ENCODE results near the gene USP30.

USP30 gene

DNA sequence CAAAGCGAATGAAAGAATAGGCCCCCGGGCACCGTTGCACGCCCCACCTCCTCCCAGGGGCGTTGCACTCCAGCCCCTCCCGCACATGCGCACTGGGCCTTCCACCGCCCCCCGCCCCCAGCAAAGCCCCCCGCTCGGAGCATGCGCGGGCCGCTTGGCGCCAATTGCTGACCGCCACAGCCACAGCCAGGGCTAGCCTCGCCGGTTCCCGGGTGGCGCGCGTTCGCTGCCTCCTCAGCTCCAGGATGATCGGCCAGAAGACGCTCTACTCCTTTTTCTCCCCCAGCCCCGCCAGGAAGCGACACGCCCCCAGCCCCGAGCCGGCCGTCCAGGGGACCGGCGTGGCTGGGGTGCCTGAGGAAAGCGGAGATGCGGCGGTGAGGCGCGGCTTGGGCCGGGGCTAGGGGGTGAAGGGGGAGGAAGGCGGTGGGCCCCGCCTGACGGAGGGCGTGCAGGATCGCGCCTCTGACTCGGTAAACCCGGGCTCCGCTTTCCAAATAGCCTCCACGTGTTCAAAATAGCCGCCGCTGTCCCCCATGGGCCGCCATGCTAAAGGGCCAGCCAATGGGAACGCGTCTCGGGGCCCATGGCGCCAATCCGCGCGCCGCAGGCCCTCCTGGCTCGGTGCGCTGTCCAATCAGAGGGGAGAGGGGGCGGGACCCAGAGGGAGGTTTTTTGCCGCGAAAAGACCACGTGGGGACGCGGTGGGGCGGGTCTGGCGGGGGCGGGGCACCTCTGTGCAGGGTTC, 45.2 kb downstream of the USP30 start, which contains the start of gene UNG:
Gene UNG (plus strand): TSS at position 163 of the 748 bp plus-strand sequence. CDS start 83 bp downstream, at position 246.
- DNase-seq (ENCODE audit: low read depth in 2 of 2, low spot score in 1 of 2) = peak; percentile 95

GRCh38 chr12:109098183-109098604, 45.8 kb downstream of the USP30 start:
- DNase-seq (ENCODE audit: low read depth in 2 of 2, low spot score in 1 of 2) = no peak

DNA sequence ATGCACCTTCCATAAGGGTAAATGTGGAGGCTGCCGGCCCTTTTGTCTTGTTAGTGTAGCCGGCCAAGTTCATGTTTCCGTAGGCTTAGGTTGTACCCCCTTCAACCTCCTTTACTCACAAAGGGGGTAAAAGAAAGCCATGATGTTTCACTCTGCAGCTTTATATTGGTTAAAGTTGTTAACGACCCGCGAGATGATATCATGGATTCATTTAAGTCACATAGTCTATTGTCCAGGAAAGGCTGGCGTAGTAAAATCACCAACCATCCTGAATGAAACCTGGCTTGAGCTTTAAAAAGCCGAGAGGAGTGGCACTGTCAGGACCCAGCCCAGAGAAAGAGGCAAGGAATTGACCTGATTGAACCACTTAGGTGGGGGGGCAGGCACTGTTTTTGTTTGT, 46.3 kb downstream of the USP30 start:
- DNase-seq (ENCODE audit: low read depth in 2 of 2, low spot score in 1 of 2) = no peak

- no peak for DNase-seq (ENCODE audit: low read depth in 2 of 2, low spot score in 1 of 2)
Observed at GRCh38 chr12:109099431-109100020, 47.1 kb downstream of the USP30 start.

DNA sequence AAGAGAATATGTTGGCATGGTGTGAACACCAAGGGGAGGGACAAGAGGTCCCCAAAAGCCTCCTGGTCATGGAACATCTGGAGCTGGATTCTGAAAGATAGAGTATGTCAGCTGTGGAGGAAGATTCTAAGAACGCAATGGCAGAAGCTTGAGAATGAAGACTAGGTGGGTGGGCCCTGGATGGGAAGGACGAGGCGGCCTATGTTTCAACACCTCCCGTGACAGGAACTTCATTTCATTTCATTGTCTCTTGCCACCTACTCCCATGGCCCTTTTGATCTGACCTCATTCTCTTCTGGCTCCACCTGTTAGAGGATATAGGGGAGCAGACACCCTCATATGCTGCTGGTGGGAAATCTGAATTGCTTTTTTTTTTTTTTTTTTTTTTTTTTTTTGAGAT, 48.4 kb downstream of the USP30 start:
- DNase-seq (ENCODE audit: low read depth in 2 of 2, low spot score in 1 of 2) = no peak

DNA sequence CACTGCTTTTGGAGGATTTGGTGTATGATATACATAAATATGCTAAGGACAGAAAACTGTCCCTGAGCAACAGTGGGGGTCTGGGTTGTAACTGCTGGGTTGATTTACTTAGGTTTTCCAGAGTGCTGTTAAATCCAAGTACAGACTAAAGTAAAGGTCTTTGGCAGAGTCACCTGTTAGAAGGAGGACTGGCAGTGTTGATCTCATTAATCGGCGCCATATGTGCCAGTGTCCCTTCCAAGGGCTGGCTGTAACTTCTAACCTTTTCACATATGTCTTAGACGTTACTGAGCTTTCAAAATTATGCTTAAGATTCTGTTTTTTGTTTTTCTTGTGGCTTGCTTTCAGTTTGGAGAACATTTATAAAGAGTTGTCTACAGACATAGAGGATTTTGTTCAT, 50.1 kb downstream of the USP30 start:
- DNase-seq (ENCODE audit: low read depth in 2 of 2, low spot score in 1 of 2) = no peak

- no peak for DNase-seq (ENCODE audit: low read depth in 2 of 2, low spot score in 1 of 2)
Observed at GRCh38 chr12:109105176-109105575, 52.8 kb downstream of the USP30 start.

GRCh38 chr12:109109746-109110350, 57.5 kb downstream of the USP30 start:
- DNase-seq (ENCODE audit: low read depth in 2 of 2, low spot score in 1 of 2) = no peak

GRCh38 chr12:109110988-109111495, 58.7 kb downstream of the USP30 start:
- peak; percentile 7 to 21 for DNase-seq (ENCODE audit: low read depth in 2 of 2, low spot score in 1 of 2)

GRCh38 chr12:109112720-109113465, 60.5 kb downstream of the USP30 start:
- DNase-seq (ENCODE audit: low read depth in 2 of 2, low spot score in 1 of 2) = no peak

- no peak for DNase-seq (ENCODE audit: low read depth in 2 of 2, low spot score in 1 of 2)
Observed at GRCh38 chr12:109113661-109114321, 61.4 kb downstream of the USP30 start.

DNA sequence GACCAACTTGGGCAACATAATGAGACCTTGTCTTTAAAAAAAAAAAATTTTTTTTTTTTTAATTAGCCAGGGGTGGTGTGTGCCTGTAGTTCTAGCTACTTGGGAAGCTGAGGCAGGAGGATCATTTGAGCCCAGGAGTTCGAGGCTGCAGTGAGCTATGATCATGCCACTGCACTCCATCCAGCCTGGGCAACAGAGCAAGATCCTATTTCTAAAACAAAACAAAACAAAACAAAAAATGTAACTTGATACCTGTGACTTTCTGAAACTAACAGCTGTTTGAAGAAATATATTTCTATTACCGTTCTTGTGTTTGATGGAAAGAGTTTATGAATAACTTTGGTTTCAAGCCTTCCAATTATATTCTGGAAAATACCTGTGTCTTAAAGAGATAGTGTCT, 62.3 kb downstream of the USP30 start:
- DNase-seq (ENCODE audit: low read depth in 2 of 2, low spot score in 1 of 2) = no peak

DNA sequence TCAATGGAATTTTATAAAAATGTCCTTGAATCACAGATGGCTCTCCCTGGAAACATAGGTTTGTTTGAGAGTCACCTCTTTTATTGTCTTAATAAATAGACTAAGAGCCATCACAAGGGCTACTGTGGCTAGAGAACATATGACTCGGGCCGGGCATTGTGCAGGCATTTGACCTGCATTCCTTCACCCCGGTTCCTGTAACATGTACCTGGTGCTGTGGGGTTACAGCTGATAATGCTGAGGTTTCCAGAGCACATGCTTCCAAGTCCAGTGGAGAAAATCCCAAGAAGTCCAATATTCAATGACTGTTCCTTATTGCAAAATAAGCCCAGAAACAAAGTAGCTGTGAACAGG, 63.0 kb downstream of the USP30 start:
- no peak for DNase-seq (ENCODE audit: low read depth in 2 of 2, low spot score in 1 of 2)

- DNase-seq (ENCODE audit: low read depth in 2 of 2, low spot score in 1 of 2) = no peak
Observed at GRCh38 chr12:109115758-109116610, 63.6 kb downstream of the USP30 start, which contains the start of gene ACACB. Gene ACACB (plus strand): TSS chr12:109116587. CDS start chr12:109139406, 22,819 bp downstream.

DNA sequence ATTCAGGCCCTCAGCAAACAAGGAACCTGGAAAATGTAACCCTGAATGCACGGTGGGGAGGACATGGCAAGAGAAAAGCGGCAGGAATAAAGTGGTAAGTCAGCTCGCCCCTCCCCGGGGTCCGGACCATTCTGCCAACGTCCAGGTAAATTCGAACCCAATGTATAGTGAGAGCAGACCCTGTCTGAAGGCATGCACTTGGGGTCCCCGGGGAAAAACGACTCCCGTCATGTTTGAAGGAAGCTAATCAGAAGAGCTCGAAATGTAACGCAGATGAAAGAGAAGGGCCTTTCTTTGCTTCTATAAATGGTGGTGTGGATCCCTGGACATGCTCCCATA, 64.2 kb downstream of the USP30 start:
- no peak for DNase-seq (ENCODE audit: low read depth in 2 of 2, low spot score in 1 of 2)

GRCh38 chr12:109120095-109120494, 67.7 kb downstream of the USP30 start:
- no peak for DNase-seq (ENCODE audit: low read depth in 2 of 2, low spot score in 1 of 2)

- no peak for DNase-seq (ENCODE audit: low read depth in 2 of 2, low spot score in 1 of 2)
Observed at GRCh38 chr12:109120557-109120956, 68.2 kb downstream of the USP30 start.

DNA sequence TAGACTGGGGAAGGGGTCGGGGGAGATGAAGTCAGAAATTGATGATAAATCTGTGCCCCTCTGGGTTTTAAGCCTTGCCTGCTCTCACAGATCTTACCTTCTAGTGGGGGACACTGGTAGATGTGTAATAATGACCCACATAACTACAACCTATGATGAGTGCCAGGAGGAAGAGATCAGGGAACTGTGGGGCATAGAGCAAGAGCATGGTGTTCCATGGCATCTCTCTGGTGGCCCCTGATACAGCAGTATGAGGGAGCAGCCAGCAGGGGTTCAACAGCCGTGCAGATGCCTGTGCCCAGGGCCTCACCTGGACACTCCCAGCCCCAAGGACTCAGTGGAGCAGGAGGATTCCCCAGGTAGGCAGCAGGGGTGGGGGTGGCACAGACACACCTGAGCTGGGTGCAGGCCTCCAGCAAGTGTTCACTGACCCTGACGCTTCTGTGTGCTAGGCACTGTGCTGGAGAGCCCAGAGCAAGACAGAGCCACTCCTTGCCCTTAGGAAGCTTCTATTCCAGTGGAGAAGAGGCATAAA, 69.0 kb downstream of the USP30 start:
- DNase-seq (ENCODE audit: low read depth in 2 of 2, low spot score in 1 of 2) = no peak

DNA sequence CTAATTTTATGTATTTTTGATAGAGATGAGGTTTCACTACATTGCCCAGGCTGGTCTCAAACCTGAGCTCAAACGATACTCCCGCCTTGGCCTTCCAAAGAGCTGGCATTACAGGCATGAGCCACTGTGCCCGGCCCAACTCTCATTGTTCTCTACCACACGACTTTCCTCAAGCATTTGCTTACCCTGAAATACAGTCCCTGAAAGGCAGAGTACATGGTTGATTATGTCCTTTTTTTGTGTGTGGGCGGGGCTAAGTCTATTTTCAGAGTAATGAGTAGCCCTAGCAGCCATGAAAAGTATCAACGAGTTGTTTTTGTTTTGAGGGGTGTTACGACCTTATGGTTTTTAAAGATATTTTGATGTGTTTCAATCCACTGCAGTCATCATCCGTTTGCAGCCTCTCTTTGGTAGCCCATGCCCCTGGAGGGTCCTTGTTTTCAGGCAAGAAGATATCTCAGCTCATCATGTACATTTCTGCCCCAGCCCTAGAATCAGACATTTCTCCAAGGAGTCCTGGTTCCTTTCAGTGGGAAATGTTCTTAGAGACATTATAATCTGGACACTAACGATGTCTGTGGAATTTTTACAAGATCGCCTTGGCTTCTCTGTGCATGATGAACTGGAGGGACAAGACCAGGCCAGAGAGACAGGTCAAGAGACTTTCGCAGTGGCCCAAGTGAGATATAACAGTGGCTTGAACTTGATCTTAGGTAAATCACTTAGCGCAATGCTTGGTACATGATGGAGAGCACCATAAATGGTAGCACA, 72.7 kb downstream of the USP30 start:
- DNase-seq (ENCODE audit: low read depth in 2 of 2, low spot score in 1 of 2) = no peak
